Measurements from ENCODE around the gene VEZT. TPM values are rescaled to one million over a fixed set of nuclear protein-coding genes. Genes with fewer than 3 reads are reported as not detected.
"Not testable (repeated sequence)": the region's sequence is repeated elsewhere in the genome, so short reads cannot be mapped to it uniquely, and the experiment has no call there.

Gene VEZT
- total RNA-seq, 4 donors from 2014 or later, result 55.2 to 130 (median 85.5) TPM

GRCh38 chr12:95312656-95313055, 95.0 kb downstream of the VEZT start:
- 56 to 67% methylated on average over 1 of the region's 1 CpG for WGBS, 2 donors (ENCODE audit: low coverage in 1 of 2)
- in situ Hi-C loops (cut with MboI; ENCODE audit: low pct_ligation_motif_present in 1 of 4, low pct_unique_long_range_greater_than_20kb in 1 of 4, low sequenced_read_pairs in 3 of 4), result no loop called here
- H3K9me3 ChIP-seq, result no peaks in the 10 kb centered on the region

GRCh38 chr12:95314756-95315155, 97.1 kb downstream of the VEZT start:
- H3K4me3 ChIP-seq; H3K9me3 ChIP-seq; H3K27ac ChIP-seq; H3K36me3 ChIP-seq; H3K4me1 ChIP-seq; in situ Hi-C loops (cut with MboI; ENCODE audit: low pct_ligation_motif_present in 1 of 4, low pct_unique_long_range_greater_than_20kb in 1 of 4, low sequenced_read_pairs in 3 of 4); DNase-seq; intact Hi-C loops (cut with DNase I; ENCODE audit: low total_unique reads); H3K27me3 ChIP-seq: not testable (repeated sequence)
- WGBS, 2 donors (ENCODE audit: low coverage in 1 of 2), result 89% methylated on average over 6 of the region's 6 CpGs; no CpG with 5 or more reads in 1 of the 2 donors

More at GRCh38 chr12:95312656-95313055, 95.0 kb downstream of the VEZT start:
- H3K4me3 ChIP-seq, result no peak overlapping the region
- intact Hi-C loops (cut with DNase I; ENCODE audit: low total_unique reads), result no loop called here
- DNase-seq, result no peak
- peaks cover 0 to 5% (median 0%) of the 10 kb centered on the region in 4 donors for H3K36me3 ChIP-seq
- H3K27ac ChIP-seq, result no peak overlapping the region
- TF ChIP-seq CTCF (IDR thresholded peaks at IDR 0.05) (no peak), POLR2AphosphoS5 (IDR thresholded peaks at IDR 0.05) (no peak)
- no peaks in the 10 kb centered on the region for H3K27me3 ChIP-seq
- H3K4me1 ChIP-seq, result no peaks in the 10 kb centered on the region

GRCh38 chr12:95316798-95317197, 99.2 kb downstream of the VEZT start:
- Histone ChIP-seq H3K27ac (no peak overlapping the region), H3K9me3 (no peaks in the 10 kb centered on the region), H3K27me3 (no peaks in the 10 kb centered on the region), H3K36me3 (no peaks in the 10 kb centered on the region), H3K4me3 (no peak overlapping the region), H3K4me1 (no peaks in the 10 kb centered on the region)
- no peak for DNase-seq
- TF ChIP-seq POLR2A (IDR thresholded peaks at IDR 0.05) (no peak), EP300 (IDR thresholded peaks at IDR 0.05; ENCODE audit: low read depth) (no peak), CTCF (IDR thresholded peaks at IDR 0.05) (no peak), POLR2AphosphoS5 (IDR thresholded peaks at IDR 0.05) (no peak)
- intact Hi-C loops (cut with DNase I; ENCODE audit: low total_unique reads) (no loop called here), in situ Hi-C loops (cut with MboI; ENCODE audit: low pct_ligation_motif_present in 1 of 4, low pct_unique_long_range_greater_than_20kb in 1 of 4, low sequenced_read_pairs in 3 of 4) (no loop called here)
- WGBS, 2 donors (ENCODE audit: low coverage in 1 of 2), result 80 to 89% methylated on average over 4 of the region's 4 CpGs

GRCh38 chr12:95318071-95318545, 100.5 kb downstream of the VEZT start:
- H3K36me3 ChIP-seq, result no peaks in the 10 kb centered on the region
- in situ Hi-C loops (cut with MboI; ENCODE audit: low pct_ligation_motif_present in 1 of 4, low pct_unique_long_range_greater_than_20kb in 1 of 4, low sequenced_read_pairs in 3 of 4), result no loop called here
- no peak for TF ChIP-seq POLR2A (IDR thresholded peaks at IDR 0.05)
- no peak for TF ChIP-seq POLR2AphosphoS5 (IDR thresholded peaks at IDR 0.05)
- TF ChIP-seq CTCF (IDR thresholded peaks at IDR 0.05), result no peak
- TF ChIP-seq EP300 (IDR thresholded peaks at IDR 0.05; ENCODE audit: low read depth), result no peak
- no peaks in the 10 kb centered on the region for H3K27me3 ChIP-seq
- no peak for DNase-seq
- intact Hi-C loops (cut with DNase I; ENCODE audit: low total_unique reads), result no loop called here
- H3K4me1 ChIP-seq, result no peaks in the 10 kb centered on the region
- no peak overlapping the region for H3K27ac ChIP-seq
- no peak overlapping the region for H3K4me3 ChIP-seq
- WGBS, 2 donors (ENCODE audit: low coverage in 1 of 2), result 69 to 81% methylated on average over 2 of the region's 2 CpGs
- no peaks in the 10 kb centered on the region for H3K9me3 ChIP-seq

- no peak overlapping the region for H3K27ac ChIP-seq
- WGBS, 2 donors (ENCODE audit: low coverage in 1 of 2), result 100% methylated on average over 1 of the region's 1 CpG; no CpG with 5 or more reads in 1 of the 2 donors
- H3K9me3 ChIP-seq, result no peaks in the 10 kb centered on the region
- TF ChIP-seq POLR2A (IDR thresholded peaks at IDR 0.05) (no peak), POLR2AphosphoS5 (IDR thresholded peaks at IDR 0.05) (no peak), CTCF (IDR thresholded peaks at IDR 0.05) (no peak), EP300 (IDR thresholded peaks at IDR 0.05; ENCODE audit: low read depth) (no peak)
- DNase-seq, result no peak
- intact Hi-C loops (cut with DNase I; ENCODE audit: low total_unique reads) (no loop called here), in situ Hi-C loops (cut with MboI; ENCODE audit: low pct_ligation_motif_present in 1 of 4, low pct_unique_long_range_greater_than_20kb in 1 of 4, low sequenced_read_pairs in 3 of 4) (no loop called here)
- H3K4me3 ChIP-seq, result no peak overlapping the region
- H3K4me1 ChIP-seq, result no peaks in the 10 kb centered on the region
- no peaks in the 10 kb centered on the region for H3K27me3 ChIP-seq
- no peaks in the 10 kb centered on the region for H3K36me3 ChIP-seq
Measured at GRCh38 chr12:95319694-95320331, 102.2 kb downstream of the VEZT start.

All from transverse colon (tissue), 4 donors.